IPS-18c (cell line): ENCODE measurements around the gene TTC9.

Experiments used
- H3K4me3 ChIP-seq: 2 replicates; pipeline ENCODE4 v1.7.0; 2013; ENCODE audit warnings: low read depth, mild to moderate bottlenecking, low read length, moderate library complexity; ENCODE audit not compliant: insufficient read depth
- H3K9me3 ChIP-seq: one replicate; pipeline ENCODE4 v1.6.1; 2013; ENCODE audit warnings: mild to moderate bottlenecking, low read length, moderate library complexity; ENCODE audit not compliant: control insufficient read depth, insufficient read depth

Gene TTC9

GRCh38 chr14:70664698-70665447, 23.2 kb downstream of the TTC9 start:
- Histone ChIP-seq H3K4me3 (no peak overlapping the region), H3K9me3 (no peaks in the 10 kb centered on the region)

DNA sequence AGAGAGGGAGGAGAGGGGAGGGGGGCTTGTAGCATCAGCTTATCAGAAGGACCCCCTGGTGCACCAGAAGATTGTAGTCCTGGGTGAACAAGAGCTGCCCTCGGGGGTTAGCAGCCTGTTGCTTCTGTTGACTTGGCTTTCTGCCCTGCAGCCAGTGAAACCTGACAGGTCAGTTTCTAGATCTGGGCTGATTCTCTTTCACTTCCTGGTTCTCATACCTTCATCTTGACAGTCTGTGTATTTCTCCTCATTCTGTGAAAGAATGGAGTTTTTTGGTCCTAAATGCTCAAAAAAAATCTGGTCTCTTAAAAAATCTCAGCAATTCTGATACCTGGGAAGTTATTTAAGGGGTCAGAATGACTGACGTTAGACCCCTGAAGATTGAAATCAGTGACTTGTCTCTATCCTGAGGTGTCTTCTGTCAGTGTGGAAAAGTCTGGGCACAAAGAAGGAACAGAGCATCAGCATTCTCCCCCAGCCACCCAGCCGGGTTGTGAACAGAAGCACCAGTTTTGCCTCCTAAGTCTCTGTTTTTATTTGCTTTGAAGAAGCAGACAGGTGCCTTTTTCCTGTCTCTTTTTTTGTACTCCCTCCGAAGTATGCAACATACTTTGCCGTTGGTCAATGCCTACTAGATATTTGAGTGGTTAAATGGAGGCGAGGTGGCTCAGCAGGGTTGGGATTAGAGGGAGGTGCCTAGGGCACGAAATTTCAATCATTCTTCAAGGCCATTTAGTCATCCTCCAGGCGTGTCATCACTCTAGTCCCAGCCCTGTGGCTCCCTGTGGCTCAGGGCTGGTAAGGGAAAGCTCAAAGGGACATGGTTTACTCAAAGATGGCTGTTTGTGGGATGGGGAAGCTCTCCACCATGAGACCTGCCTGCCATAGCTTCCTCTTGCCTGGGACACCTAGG, 24.0 kb downstream of the TTC9 start:
- Histone ChIP-seq H3K4me3 (no peak overlapping the region), H3K9me3 (no peaks in the 10 kb centered on the region)

DNA sequence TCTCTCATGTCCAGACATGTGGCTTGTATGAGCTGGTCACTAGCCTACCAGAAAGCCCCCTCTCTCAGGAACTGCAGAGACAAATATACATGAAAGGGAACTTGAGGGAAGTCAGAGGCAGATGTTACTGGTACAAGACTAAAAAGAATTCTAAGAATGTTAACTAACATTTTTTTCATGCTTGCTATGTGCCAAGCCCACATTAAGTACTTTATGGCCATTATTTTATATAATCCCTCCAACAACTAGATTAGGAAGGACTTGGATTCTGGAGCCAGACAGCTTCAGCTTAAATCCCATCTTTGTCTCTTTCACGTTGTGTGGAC, 24.6 kb downstream of the TTC9 start:
- H3K4me3 ChIP-seq: no peak overlapping the region
- no peaks in the 10 kb centered on the region for H3K9me3 ChIP-seq

GRCh38 chr14:70670992-70671651, 29.4 kb downstream of the TTC9 start:
- H3K4me3 ChIP-seq: no peak overlapping the region
- no peaks in the 10 kb centered on the region for H3K9me3 ChIP-seq

- no peaks in the 10 kb centered on the region for H3K9me3 ChIP-seq
- H3K4me3 ChIP-seq: no peak overlapping the region
Measured at GRCh38 chr14:70671652-70672644, 30.2 kb downstream of the TTC9 start.

- no peaks in the 10 kb centered on the region for H3K9me3 ChIP-seq
- H3K4me3 ChIP-seq: no peak overlapping the region
Measured at GRCh38 chr14:70677341-70677740, 35.6 kb downstream of the TTC9 start.

- Histone ChIP-seq H3K4me3 (no peak overlapping the region), H3K9me3 (no peaks in the 10 kb centered on the region)
Measured at GRCh38 chr14:70680748-70681147, 39.0 kb downstream of the TTC9 start.

- H3K9me3 ChIP-seq: no peaks in the 10 kb centered on the region
- H3K4me3 ChIP-seq: no peak overlapping the region
Measured at GRCh38 chr14:70683983-70684382, 42.3 kb downstream of the TTC9 start.

GRCh38 chr14:70685474-70686197, 43.9 kb downstream of the TTC9 start:
- H3K4me3 ChIP-seq: no peak overlapping the region
- H3K9me3 ChIP-seq: no peaks in the 10 kb centered on the region

- no peaks in the 10 kb centered on the region for H3K9me3 ChIP-seq
- H3K4me3 ChIP-seq: no peak overlapping the region
Measured at GRCh38 chr14:70692210-70692609, 50.5 kb downstream of the TTC9 start.

DNA sequence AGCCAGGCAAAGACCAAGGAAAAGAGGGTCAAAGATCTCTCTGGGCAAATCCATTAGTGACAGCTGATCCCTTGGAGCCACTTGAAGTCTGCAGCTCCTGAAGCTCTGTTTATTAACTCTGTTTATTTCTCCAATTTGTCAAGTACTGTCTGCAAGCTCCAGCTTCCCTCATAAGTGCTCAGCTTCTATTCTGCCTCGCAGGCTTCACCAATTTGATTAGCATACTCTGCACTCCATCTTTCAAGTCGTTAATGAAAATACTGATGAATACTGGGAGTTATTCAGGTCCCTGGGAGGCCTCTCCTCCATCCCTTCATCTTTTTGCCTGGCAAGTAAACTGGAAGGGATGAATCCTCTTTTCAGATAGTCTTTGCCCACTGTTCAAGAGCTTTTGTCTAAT, 54.3 kb downstream of the TTC9 start:
- Histone ChIP-seq H3K9me3 (no peaks in the 10 kb centered on the region), H3K4me3 (no peak overlapping the region)

DNA sequence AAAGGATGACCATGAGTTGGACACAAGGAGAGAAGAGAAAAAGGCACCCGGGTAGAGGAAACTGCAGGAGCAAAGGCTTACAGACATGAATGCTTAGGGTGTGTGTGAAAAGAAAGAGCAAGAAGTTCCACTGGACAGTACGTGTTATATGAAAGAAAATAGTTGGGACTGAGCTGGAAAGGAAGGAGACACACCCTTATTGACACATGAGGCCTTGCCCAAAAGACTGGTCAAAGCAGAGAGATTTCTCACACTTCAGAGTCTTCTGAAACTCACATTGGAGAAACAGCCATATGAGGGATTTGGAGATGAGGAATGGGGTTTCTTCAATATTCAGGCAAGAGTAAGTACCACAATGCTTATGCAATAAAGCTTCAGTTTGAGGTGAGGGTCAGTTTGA, 56.0 kb downstream of the TTC9 start:
- Histone ChIP-seq H3K9me3 (no peaks in the 10 kb centered on the region), H3K4me3 (no peak overlapping the region)

GRCh38 chr14:70698288-70698687, 56.6 kb downstream of the TTC9 start:
- Histone ChIP-seq H3K9me3 (no peaks in the 10 kb centered on the region), H3K4me3 (no peak overlapping the region)

DNA sequence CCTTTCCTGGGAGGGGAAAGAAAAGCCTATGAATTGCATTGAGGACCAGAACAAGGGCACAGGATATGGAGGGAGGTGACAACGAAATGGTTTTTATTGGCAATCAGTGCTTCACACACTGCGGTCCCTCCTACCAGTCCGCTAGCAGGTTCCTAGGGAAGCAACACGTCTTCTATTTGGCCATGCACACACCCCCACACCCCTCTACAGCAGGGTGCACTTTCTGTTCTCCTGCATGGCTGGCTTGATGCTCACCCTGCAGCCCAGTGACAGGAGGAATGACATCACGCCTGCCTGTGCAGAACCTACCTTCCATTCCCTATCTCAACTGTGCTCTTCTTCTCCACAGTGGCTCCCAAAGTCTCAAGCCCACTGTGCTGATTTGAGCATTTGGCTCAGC, 57.9 kb downstream of the TTC9 start:
- H3K9me3 ChIP-seq: no peaks in the 10 kb centered on the region
- H3K4me3 ChIP-seq: no peak overlapping the region

DNA sequence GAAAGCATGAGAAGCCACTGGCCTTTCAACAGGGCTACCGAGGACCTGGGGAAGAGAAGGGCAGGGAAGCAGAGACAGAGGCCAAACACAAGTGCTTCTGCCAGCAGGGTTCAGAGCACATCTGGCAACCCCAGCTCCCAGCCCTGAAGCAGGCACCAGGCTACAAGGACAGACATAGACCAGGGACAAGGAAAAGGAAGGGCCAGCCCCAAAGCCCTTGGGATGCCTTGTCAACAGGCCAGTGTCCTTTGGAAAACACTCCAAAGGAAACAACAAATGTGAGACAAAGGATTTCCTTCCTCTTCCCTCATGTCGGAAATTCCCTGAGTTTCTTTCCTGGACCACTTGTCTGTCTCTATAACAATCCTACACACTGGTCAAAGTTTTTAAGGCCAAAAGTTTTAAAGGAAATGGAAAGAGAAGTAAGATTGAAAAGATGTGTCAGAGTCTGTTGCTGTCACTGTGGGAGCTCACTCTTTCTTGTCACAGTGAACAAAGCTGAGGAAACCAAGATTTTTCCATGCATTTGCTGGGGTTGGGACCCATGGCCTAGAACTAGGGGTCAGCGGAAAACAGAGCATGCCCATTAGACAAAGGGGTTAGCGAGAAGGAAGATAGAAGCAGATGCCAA, 59.4 kb downstream of the TTC9 start:
- no peak overlapping the region for H3K4me3 ChIP-seq
- H3K9me3 ChIP-seq: no peaks in the 10 kb centered on the region

DNA sequence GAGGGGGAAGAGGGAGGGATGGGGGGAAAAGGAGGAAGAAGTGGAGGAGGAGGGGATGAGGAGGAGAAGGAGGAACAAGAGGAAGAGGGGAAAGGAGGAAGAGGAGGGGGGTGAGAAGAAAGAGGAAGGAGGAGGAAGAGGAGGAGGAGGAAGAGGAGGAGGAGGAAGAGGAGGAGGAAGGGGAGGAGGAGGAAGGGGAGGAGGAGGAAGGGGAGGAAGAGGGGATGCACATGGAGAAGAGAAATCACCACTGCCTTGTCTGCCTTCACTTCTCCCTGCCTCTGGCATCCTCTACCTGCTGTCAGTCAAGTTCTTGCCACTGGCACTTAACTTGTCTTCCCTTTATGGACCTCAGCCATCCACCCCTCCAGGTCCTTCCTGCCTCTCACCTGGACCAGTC, 59.9 kb downstream of the TTC9 start:
- Histone ChIP-seq H3K4me3 (no peak overlapping the region), H3K9me3 (no peaks in the 10 kb centered on the region)
